ENCODE measurements around the gene SIGLEC8. TPM values are rescaled to one million over a fixed set of nuclear protein-coding genes. Genes with fewer than 3 reads are reported as not detected.
"Not testable (repeated sequence)": the region's sequence is repeated elsewhere in the genome, so short reads cannot be mapped to it uniquely, and the experiment has no call there.

The SIGLEC8 gene
- total RNA-seq, 1 donor from 2014 or later, result 0.72 TPM

- peak; percentile 57 for DNase-seq (ENCODE audit: low spot score)
Observed at GRCh38 chr19:51473009-51473707, 14.9 kb upstream of the SIGLEC8 start.

DNA sequence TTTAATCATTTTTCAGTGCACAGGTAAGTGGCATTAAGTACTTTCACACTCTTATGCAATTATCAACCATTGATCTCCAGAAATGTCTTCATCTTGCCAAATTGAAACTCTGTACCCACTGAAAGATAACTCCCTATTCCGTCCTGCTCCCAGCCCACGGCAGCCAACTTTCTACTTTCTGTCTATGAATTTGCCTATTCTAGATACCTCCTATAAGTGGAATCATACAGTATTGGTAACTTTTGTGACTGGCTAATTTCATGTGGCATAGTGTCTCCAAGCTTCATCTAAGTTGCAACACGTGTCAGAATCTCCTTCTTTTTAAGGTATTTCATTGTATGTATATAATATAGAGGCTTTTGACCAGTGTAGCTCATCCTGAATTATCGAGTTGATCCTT, 14.4 kb upstream of the SIGLEC8 start:
- DNase-seq (ENCODE audit: low spot score), result no peak

GRCh38 chr19:51471527-51471926, 13.3 kb upstream of the SIGLEC8 start:
- DNase-seq (ENCODE audit: low spot score), result no peak

DNA sequence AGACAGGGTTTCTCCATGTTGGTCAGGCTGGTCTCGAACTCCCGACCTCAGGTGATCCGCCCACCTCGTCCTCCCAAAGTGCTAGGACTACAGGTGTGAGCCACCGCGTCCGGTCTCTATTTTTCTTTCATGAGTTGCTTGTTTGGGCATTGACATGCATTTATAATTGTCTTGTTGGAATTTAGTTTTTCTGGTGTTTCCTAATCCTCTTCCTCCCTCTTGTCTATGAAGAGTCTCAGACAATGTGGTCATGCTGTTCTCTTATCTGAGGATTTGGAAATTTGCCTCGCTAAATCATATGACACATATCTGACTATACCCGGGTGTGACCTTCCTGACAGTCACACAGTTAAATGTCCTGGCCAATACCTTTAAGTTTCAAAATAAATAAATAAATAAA, 12.7 kb upstream of the SIGLEC8 start:
- no peak for DNase-seq (ENCODE audit: low spot score)

DNA sequence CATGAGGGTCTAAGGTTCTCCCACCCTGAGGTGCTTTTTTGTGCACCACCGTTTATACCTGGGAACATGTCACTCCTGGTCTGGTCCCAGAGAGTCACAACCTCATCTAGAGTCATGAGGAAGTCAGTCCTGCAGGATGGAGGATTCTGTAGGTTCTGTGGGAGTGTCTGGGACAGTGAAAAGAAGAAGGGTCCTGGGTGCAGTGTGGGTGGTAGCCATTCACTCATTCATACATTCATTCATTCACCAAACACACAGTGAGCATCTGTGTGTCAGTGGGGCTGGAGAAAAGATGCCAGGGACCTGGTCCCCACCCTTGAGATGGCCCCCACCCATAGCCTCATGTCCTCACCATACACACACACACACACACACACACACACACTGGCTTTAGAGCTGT, 11.4 kb upstream of the SIGLEC8 start:
- no peak for DNase-seq (ENCODE audit: low spot score)

DNA sequence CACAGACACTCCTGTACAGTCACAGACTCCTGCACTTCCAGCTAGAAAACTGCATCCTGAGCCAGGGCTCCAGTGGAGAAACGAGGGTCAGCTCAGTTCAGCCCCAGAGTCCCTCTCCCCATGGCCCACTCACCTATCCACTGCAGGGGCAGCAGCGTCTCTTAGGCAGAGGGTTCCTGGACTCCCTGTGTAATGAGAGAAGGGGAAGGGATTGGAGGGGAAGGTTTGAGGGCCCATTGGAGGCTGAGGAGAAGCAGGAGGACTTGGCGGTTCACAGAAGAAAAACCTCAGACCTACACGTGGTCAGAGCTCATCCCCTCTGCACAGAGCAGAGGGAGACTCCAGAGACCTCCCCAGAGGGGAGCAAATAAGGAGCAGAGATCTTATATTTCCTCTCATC, 10.9 kb upstream of the SIGLEC8 start:
- no peak for DNase-seq (ENCODE audit: low spot score)

DNA sequence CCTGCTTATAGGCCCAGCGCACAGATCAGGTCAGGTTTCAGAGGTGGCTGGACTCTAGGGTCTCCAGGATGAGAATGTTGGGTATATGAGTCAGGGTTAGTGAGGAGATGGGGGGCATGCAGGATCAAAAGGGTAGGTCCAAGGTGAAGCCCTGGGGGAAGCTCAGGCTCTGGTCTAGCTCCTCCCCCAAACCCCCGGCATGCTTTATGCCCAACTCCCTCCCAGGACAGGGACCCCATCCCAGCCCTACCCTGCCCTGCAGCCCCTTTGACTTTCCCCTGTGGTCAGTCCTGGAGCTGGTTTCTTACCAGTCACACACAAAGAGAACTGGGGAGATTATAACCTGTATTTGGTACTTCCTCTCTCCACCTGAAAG, 10.3 kb upstream of the SIGLEC8 start:
- DNase-seq (ENCODE audit: low spot score), result no peak

DNA sequence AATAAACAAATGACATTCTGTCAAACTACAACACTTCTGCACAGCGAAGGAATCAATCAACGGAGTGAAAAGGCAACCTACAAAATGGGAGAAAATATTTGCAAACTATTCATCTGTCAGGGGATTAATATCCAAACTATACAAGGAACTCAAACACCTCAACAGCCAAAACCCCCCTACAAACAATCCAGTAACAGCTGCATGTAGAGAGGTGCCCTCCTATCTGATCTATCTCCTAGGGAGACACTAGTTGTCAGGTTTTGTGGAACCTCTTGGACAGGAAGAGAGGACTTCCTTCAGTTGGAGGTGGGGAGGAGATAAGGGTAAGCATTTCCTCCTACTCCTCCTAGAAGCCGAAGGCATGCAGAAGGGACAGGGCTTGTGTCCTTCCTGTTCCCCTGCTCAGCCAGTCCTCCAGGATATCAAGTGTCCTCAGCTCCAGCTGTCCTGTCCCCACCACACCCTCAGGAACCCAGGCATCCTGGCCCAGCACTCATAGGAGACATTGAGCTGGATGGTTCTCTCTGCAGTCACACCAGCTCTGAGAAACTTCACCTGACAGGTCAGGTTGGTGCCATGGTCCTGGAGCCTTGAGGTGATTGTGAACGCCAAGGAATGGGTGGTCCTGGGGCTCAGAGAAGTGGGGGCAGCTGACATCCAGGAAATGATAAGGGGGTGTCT, 9.8 kb upstream of the SIGLEC8 start:
- DNase-seq (ENCODE audit: low spot score), result no peak

GRCh38 chr19:51466723-51467122, 8.5 kb upstream of the SIGLEC8 start:
- DNase-seq (ENCODE audit: low spot score), result no peak

GRCh38 chr19:51463976-51464581, 5.8 kb upstream of the SIGLEC8 start:
- not testable (repeated sequence) for DNase-seq (ENCODE audit: low spot score)

- DNase-seq (ENCODE audit: low spot score), result no peak
Observed at GRCh38 chr19:51462681-51463080, 4.4 kb upstream of the SIGLEC8 start.

- DNase-seq (ENCODE audit: low spot score), result no peak
Observed at GRCh38 chr19:51462276-51462675, 4.0 kb upstream of the SIGLEC8 start.

GRCh38 chr19:51461723-51462161, 3.5 kb upstream of the SIGLEC8 start:
- DNase-seq (ENCODE audit: low spot score), result peak; percentile 36

GRCh38 chr19:51460164-51460992, 2.1 kb upstream of the SIGLEC8 start:
- DNase-seq (ENCODE audit: low spot score), result peak; percentile 26

DNA sequence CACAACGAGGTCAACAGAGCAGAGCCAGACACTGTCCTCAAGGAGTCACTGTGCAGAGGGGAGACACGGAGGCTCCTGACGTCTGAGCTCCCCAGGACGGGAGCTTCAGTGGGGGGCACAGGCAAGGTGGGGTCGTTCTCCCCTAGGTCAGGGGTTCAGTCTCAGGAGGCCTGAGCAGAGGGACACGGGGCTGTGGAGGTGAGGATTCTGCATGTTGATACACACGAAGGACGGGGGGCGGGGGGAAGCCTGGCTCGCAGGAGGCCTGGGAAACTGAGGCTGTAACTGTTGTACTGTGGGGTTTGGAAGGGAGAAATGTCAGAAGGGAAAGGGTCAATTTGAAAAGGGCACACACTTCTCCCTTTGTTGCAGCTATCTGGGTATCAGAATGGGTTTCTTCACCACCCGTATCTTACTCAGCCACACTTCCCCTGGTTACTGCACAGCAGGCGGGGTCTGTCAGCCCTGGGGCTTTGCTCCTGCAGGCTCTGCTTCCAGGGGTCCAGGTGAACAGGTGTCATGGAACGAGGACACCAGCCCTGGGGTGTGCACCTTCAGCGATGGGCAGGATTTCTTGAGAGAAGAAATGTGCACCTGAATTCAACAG, 748 bp upstream of the SIGLEC8 start:
- DNase-seq (ENCODE audit: low spot score), result no peak

DNA sequence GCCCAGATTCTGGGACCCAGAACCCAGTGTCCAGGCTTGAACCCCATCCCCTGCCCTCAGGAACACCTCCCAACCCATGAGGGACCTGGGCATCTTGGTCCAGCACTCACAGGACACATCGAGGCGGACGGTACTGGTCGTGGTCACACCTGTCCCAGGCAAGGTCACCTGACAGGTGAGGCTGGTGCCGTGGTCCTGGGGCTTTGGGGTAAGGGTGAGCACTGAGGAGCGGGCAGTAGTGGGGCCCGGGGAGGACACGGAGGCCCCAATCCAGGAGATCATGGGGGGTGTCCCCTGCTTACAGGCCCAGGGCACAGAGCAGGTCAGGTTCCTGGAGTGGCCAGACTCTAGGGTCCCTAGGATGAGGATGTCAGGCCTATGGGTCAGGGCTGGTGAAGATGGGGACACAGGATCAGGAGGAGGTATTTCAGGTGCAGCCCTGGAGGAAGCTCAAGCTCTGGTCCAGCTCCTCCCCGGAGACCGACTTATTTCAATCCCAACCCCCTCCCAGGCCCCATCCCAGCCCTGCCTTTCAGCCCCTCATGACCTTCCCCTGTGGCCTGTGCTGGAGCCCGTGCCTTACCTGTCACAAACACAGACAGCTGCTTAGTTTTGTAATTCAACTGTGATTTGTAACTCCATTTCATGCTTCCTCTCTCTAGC, 772 bp downstream of the SIGLEC8 start:
- no peak for DNase-seq (ENCODE audit: low spot score)

DNA sequence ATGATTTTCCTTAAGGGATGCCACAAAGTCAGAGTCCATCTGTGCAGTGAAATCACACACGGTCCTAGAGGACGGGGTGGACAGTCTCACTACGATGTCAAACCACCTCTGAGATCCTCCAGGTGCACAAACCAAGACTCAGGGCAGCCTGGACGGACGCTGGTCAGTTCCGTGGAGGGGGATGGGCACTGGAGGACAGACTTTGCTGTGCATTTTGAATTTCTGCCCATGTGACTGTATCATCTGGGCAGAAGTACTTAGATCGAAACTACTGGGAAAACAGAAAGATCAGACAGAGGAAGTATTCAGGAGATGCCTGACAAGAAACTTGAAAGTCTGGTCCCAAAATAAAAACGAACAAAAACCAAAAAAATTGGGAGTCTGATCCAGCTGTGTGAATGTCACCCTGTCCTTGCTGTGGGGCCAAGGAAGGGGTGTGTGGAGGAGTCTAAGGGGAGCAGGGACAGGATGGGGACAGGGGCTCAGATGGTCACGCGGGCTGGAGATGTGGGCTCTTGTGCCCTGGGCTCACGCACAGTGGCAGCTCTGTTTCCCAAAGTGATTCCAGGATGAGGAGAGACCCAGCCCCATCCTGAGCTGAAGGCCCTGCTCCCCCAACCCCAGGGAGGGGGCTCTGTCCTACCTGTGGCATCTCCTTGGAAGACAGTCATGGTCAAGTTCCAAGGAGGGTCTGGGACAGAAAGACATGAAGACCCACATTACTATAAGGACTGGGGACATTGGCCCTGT, 1.5 kb downstream of the SIGLEC8 start:
- DNase-seq (ENCODE audit: low spot score), result peak; percentile 17

DNA sequence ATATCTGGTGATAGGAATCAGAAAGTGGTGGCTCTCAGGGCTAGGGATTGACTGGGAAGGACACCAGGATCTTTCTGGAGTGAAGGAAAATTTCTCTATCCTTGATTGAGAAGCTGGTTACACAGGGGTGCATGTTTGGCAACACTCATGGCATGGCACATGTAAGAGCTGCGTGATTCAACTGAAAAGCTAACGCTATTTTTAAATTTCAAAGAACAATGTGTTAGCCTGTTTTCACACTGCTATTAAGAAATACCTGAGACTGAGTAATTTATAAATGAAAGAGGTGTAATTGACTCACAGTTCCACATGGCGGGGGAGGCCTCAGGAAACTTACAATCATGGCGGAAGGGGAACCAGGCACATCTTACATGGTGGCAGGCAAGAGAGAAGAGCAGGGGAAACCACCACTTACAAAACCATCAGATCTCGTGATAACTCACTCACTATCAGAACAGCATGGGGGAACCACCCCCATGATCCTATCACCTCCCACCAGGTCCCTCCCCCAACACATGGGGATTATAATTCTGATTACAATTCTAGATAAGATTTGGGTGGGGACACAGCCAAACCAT, 7.4 kb downstream of the SIGLEC8 start:
- DNase-seq (ENCODE audit: low spot score), result no peak

GRCh38 chr19:51448411-51449016, 9.7 kb downstream of the SIGLEC8 start:
- no peak for DNase-seq (ENCODE audit: low spot score)

GRCh38 chr19:51448011-51448410, 10.2 kb downstream of the SIGLEC8 start:
- DNase-seq (ENCODE audit: low spot score), result no peak
